H9 (cell line): Measurements from ENCODE around the gene HORMAD2. TPM values are rescaled to one million over a fixed set of nuclear protein-coding genes. Genes with fewer than 3 reads are reported as not detected.

Source experiments
- DNase-seq: peaks from one replicate; pipeline ENCODE4 v3.0.0-alpha.2; 2017
- H2AFZ ChIP-seq: one replicate; pipeline ENCODE4 v1.6.1; 2013; ENCODE audit warnings: mild to moderate bottlenecking, low read length, control low read depth, moderate library complexity
- H2AK5ac ChIP-seq: 2 replicates; pipeline ENCODE4 v1.6.1; 2013; ENCODE audit warnings: low read length, control low read depth, mixed read lengths; ENCODE audit not compliant: insufficient read length
- H2BK120ac ChIP-seq: one replicate; pipeline ENCODE4 v1.6.1; 2013; ENCODE audit warnings: low read depth, mild to moderate bottlenecking, low read length, control low read depth, inconsistent platforms; ENCODE audit not compliant: poor library complexity, severe bottlenecking
- H2BK12ac ChIP-seq: 2 replicates; pipeline ENCODE4 v1.6.1; 2013; ENCODE audit warnings: low read length, control low read depth, mixed read lengths, low read depth; ENCODE audit not compliant: insufficient read length
- H2BK15ac ChIP-seq: 2 replicates; pipeline ENCODE4 v1.6.1; 2013; ENCODE audit warnings: low read depth, low read length, control low read depth
- H2BK20ac ChIP-seq: one replicate; pipeline ENCODE4 v1.6.1; 2013; ENCODE audit warnings: low read depth, mild to moderate bottlenecking, low read length, control low read depth, inconsistent platforms; ENCODE audit not compliant: poor library complexity, severe bottlenecking
- H2BK5ac ChIP-seq: 2 replicates; pipeline ENCODE4 v1.6.1; 2013; ENCODE audit warnings: low read length, control low read depth, mixed read lengths; ENCODE audit not compliant: insufficient read length
- H3K14ac ChIP-seq: 2 replicates; pipeline ENCODE4 v1.6.1; 2013; ENCODE audit warnings: low read length, control low read depth; ENCODE audit not compliant: insufficient read depth
- H3K18ac ChIP-seq: 2 replicates; pipeline ENCODE4 v1.6.1; 2013; ENCODE audit warnings: low read depth, mild to moderate bottlenecking, mixed read lengths, low read length, control low read depth; ENCODE audit not compliant: insufficient read length
- H3K23ac ChIP-seq: 2 replicates; pipeline ENCODE4 v1.6.1; 2013; ENCODE audit warnings: low read length, control low read depth, mixed read lengths, low read depth; ENCODE audit not compliant: insufficient read length
- H3K23me2 ChIP-seq: 2 replicates; pipeline ENCODE4 v1.6.1; 2013; ENCODE audit warnings: low read depth, mild to moderate bottlenecking, mixed read lengths, low read length, control low read depth; ENCODE audit not compliant: insufficient read length, poor library complexity, severe bottlenecking
- H3K27ac ChIP-seq: 2 replicates; pipeline ENCODE4 v1.5.1; 2013; ENCODE audit warnings: low read length, control low read depth, mixed read lengths, low read depth; ENCODE audit not compliant: insufficient read length
- H3K27me3 ChIP-seq: 2 replicates; pipeline ENCODE4 v1.6.1; 2013; ENCODE audit warnings: low read length, control low read depth, inconsistent platforms; ENCODE audit not compliant: insufficient read depth
- H3K4ac ChIP-seq: 2 replicates; pipeline ENCODE4 v1.6.1; 2013; ENCODE audit warnings: low read depth, mild to moderate bottlenecking, control low read depth, inconsistent platforms, low read length, moderate library complexity
- H3K4me1 ChIP-seq: 2 replicates; pipeline ENCODE4 v1.6.1; 2013; ENCODE audit warnings: low read length, control low read depth, inconsistent platforms; ENCODE audit not compliant: insufficient read depth
- H3K4me2 ChIP-seq: 2 replicates; pipeline ENCODE4 v1.6.1; 2013; ENCODE audit warnings: low read length, control low read depth, mixed read lengths; ENCODE audit not compliant: insufficient read length, insufficient read depth
- H3K56ac ChIP-seq: 2 replicates; pipeline ENCODE4 v1.6.1; 2013; ENCODE audit warnings: low read depth, mild to moderate bottlenecking, mixed read lengths, low read length, control low read depth; ENCODE audit not compliant: insufficient read length
- H3K79me1 ChIP-seq: 2 replicates; pipeline ENCODE4 v1.6.1; 2013; ENCODE audit warnings: low read depth, mild to moderate bottlenecking, moderate library complexity, low read length, control low read depth, inconsistent platforms; ENCODE audit not compliant: insufficient read depth, poor library complexity, severe bottlenecking
- H3K79me2 ChIP-seq: 2 replicates; pipeline ENCODE4 v1.6.1; 2013; ENCODE audit warnings: low read length, control low read depth, inconsistent platforms; ENCODE audit not compliant: insufficient read depth
- H3K9ac ChIP-seq: 2 replicates; pipeline ENCODE4 v1.6.1; 2013; ENCODE audit warnings: low read length, control low read depth, mixed read lengths; ENCODE audit not compliant: insufficient read length; ENCODE audit errors: extremely low read depth
- H3K9me3 ChIP-seq: one replicate; pipeline ENCODE4 v1.6.1; 2013; ENCODE audit warnings: low read depth, low read length, inconsistent platforms; ENCODE audit not compliant: control insufficient read depth
- H3T11ph ChIP-seq: one replicate; pipeline ENCODE4 v1.6.1; 2013; ENCODE audit warnings: mild to moderate bottlenecking, low read length, control low read depth, inconsistent platforms
- H4K20me1 ChIP-seq: one replicate; pipeline ENCODE4 v1.6.1; 2013; ENCODE audit not compliant: control insufficient read depth, insufficient read length, insufficient read depth
- H4K5ac ChIP-seq: 2 replicates; pipeline ENCODE4 v1.6.1; 2013; ENCODE audit warnings: low read depth, mild to moderate bottlenecking, mixed read lengths, low read length, control low read depth; ENCODE audit not compliant: insufficient read length
- H4K8ac ChIP-seq: replicated peaks from 2 replicates; pipeline ENCODE4 v1.6.1; 2013; ENCODE audit warnings: low read length, control low read depth, mixed read lengths, low read depth; ENCODE audit not compliant: insufficient read length
- H4K91ac ChIP-seq: 2 replicates; pipeline ENCODE4 v1.6.1; 2013; ENCODE audit warnings: low read depth, mild to moderate bottlenecking, moderate library complexity, mixed read lengths, low read length, control low read depth; ENCODE audit not compliant: insufficient read length
- H3K27ac Mint-ChIP-seq, 3 experiments: 2 replicates in 2 of 3; 3 replicates in 1 of 3; pipeline ENCODE4 v1.8.0; 2020 to 2021; ENCODE audit warnings: mixed read lengths in 3 of 3, mild to moderate bottlenecking in 1 of 3, moderate library complexity in 1 of 3
- H3K27me3 Mint-ChIP-seq: 2 replicates; pipeline ENCODE4 v1.8.0; 2021; ENCODE audit warnings: low read depth, mild to moderate bottlenecking, moderate library complexity, mixed read lengths
- H3K36me3 Mint-ChIP-seq, 3 experiments: 2 replicates in 2 of 3; 3 replicates in 1 of 3; pipeline ENCODE4 v1.8.0; 2020 to 2021; ENCODE audit warnings: low read depth in 3 of 3, mixed read lengths in 3 of 3; ENCODE audit not compliant: insufficient read depth in 1 of 3
- H3K4me1 Mint-ChIP-seq, 2 experiments: 2 replicates each; pipeline ENCODE4 v1.8.0; 2020; ENCODE audit warnings: mixed read lengths in 2 of 2
- H3K4me3 Mint-ChIP-seq, 2 experiments: 2 replicates in 1 of 2; 3 replicates in 1 of 2; pipeline ENCODE4 v1.8.0; 2020 to 2021; ENCODE audit warnings: mild to moderate bottlenecking in 2 of 2, mixed read lengths in 2 of 2, moderate library complexity in 1 of 2
- H3K9me3 Mint-ChIP-seq, 2 experiments: 2 replicates in 1 of 2; 3 replicates in 1 of 2; pipeline ENCODE4 v1.8.0; 2020; ENCODE audit warnings: mild to moderate bottlenecking in 2 of 2, mixed read lengths in 2 of 2, moderate library complexity in 1 of 2
- WGBS: extraction: QIAGEN DNeasy Blood & Tissue Kit; methylation state at CpG from one replicate; pipeline ENCODE4 v1.1.7; 2013; ENCODE audit warnings: missing lambda C conversion rate, low lambda C conversion rate, mixed read lengths; ENCODE audit not compliant: insufficient read length; ENCODE audit errors: extremely low coverage; 5-methylcytosine and 5-hydroxymethylcytosine counted together
- total RNA-seq: library from RNA; stranded (reverse); gene quantifications from 2 replicates; pipeline ENCODE4 v1.2.1, GENCODE V29; 2021
- TF ChIP-seq, protein P1 (sequence below): fragments of 200-600 bp; sonication (generic); conservative IDR thresholded peaks from 3 replicates; pipeline ENCODE4 v1.8.0; 2021; ENCODE audit warnings: antibody characterized with exemption, mild to moderate bottlenecking

The HORMAD2 gene
- total RNA-seq, 1 experiment from 2014 or later: not detected

DNA sequence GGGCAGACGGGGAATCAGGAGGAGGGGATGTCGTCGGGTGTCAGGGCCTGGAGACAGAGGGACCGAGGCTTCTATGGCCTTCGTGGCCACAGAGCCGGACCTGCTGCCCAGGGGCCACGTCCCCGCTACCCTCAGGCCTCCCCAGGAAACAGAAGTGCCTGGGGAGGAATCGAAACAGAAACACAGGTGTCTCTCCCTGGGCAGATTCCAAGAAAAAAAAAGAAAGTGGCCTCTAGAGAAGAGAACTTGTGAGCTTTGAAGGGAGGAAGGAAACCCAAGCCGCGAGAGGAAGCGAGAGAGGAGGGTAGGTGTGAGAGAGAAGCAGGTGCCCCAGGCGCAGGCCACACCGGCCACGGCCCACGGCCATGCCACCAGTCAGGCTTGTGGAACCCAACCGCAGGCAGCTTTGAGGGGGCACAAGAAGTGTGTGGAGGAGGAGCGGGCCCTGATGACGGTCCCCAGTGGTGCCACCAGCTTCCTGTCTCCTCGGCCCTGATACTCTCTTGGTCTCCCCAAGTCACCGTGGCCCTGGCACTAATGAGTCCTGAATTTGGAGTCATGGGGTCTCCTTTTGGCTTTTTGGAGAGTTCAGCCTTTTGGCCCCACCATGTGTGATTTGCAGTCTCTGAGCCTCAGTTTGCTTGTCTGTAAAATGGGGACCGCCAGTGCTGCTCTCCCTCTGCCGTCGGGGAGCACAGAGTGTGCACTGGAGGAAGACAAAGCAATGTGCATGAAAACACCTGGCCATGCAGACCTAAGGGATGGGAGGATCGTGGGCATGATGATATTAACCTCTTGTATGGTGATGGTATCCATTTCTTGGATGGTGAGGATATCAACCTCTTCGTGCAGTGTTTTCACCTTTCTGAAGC lies 141.1 kb downstream of the HORMAD2 start:
- H2BK120ac ChIP-seq: no peak overlapping the region
- H3K27ac ChIP-seq: no peak overlapping the region
- H3K4me2 ChIP-seq: no peak overlapping the region
- no peaks in the 10 kb centered on the region for H3K9me3 ChIP-seq
- no peaks in the 10 kb centered on the region for H3K9me3 Mint-ChIP-seq
- no peak overlapping the region; the same call in 1 of the 2 replicates for H3K14ac ChIP-seq
- no peak overlapping the region for H3K18ac ChIP-seq
- H4K8ac ChIP-seq: no peak overlapping the region
- no peak overlapping the region for H2AFZ ChIP-seq
- H3K23ac ChIP-seq: no peak overlapping the region
- no peak overlapping the region for H4K91ac ChIP-seq
- peaks cover 10% of the 10 kb centered on the region for H3K27me3 Mint-ChIP-seq
- H3K27ac Mint-ChIP-seq: peak overlapping the region in 1 of 3 experiments; percentile 34; a peak in 1 of 7 replicates
- no peak overlapping the region for H2BK5ac ChIP-seq
- no CpG with 5 or more reads among the region's 26 CpGs for WGBS
- H3K4me3 Mint-ChIP-seq: no peak overlapping the region
- H3K79me2 ChIP-seq: no peaks in the 10 kb centered on the region
- no peak overlapping the region for H3K56ac ChIP-seq
- H2BK12ac ChIP-seq: no peak overlapping the region
- no peaks in the 10 kb centered on the region for H3K79me1 ChIP-seq
- H2AK5ac ChIP-seq: no peak overlapping the region
- H3K36me3 Mint-ChIP-seq: no peaks in the 10 kb centered on the region
- no peaks in the 10 kb centered on the region for H3K23me2 ChIP-seq
- H3T11ph ChIP-seq: no peak overlapping the region
- H2BK15ac ChIP-seq: no peak overlapping the region
- H4K5ac ChIP-seq: no peak overlapping the region
- no peak overlapping the region for H2BK20ac ChIP-seq
- no peak overlapping the region for H3K9ac ChIP-seq
- H3K4me1 Mint-ChIP-seq: peaks cover 3% of the 10 kb centered on the region in 2 experiments; a peak in 2 of 4 replicates
- no peak for DNase-seq
- no peaks in the 10 kb centered on the region for H4K20me1 ChIP-seq
- H3K4ac ChIP-seq: no peak overlapping the region
- TF ChIP-seq, protein P1, sequence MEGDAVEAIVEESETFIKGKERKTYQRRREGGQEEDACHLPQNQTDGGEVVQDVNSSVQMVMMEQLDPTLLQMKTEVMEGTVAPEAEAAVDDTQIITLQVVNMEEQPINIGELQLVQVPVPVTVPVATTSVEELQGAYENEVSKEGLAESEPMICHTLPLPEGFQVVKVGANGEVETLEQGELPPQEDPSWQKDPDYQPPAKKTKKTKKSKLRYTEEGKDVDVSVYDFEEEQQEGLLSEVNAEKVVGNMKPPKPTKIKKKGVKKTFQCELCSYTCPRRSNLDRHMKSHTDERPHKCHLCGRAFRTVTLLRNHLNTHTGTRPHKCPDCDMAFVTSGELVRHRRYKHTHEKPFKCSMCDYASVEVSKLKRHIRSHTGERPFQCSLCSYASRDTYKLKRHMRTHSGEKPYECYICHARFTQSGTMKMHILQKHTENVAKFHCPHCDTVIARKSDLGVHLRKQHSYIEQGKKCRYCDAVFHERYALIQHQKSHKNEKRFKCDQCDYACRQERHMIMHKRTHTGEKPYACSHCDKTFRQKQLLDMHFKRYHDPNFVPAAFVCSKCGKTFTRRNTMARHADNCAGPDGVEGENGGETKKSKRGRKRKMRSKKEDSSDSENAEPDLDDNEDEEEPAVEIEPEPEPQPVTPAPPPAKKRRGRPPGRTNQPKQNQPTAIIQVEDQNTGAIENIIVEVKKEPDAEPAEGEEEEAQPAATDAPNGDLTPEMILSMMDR: no peak
- no peaks in the 10 kb centered on the region for H3K4me1 ChIP-seq
- no peaks in the 10 kb centered on the region for H3K27me3 ChIP-seq
